AG04449 (cell line): ENCODE data around the gene BEND6.
"Not testable (repeated sequence)": the region's sequence is repeated elsewhere in the genome, so short reads cannot be mapped to it uniquely, and the experiment has no call there.

ENCODE experiments used
- CTCF ChIA-PET: fragments of 350-600 bp; formaldehyde crosslinking; extraction: SDS; loops from one replicate; lab custom pipeline; 2021; ENCODE audit warnings: antibody characterized with exemption; lab: Yijun Ruan, JAX
- POLR2A ChIA-PET: fragments of 400-600, 350-600 bp; formaldehyde crosslinking; extraction: SDS; loops from one replicate; lab custom pipeline; 2020; ENCODE audit warnings: antibody characterized with exemption, inconsistent platforms; lab: Yijun Ruan, JAX
- DNase-seq: peaks from one replicate; pipeline ENCODE4 v3.0.0-alpha.2; 2010; ENCODE audit warnings: low read depth, low spot score
- H3K4me3 ChIP-seq: 2 replicates; pipeline ENCODE4 v1.5.1; 2011; ENCODE audit warnings: low read depth, mild to moderate bottlenecking, control low read depth, low read length
- TF ChIP-seq, protein P1 (sequence below): IDR thresholded peaks from one replicate; pipeline ENCODE4 v1.5.1; 2011; ENCODE audit warnings: mild to moderate bottlenecking, moderate library complexity, low read length, control low read depth, inconsistent platforms; ENCODE audit not compliant: insufficient read depth; ENCODE audit errors: missing control alignments

The BEND6 gene

DNA sequence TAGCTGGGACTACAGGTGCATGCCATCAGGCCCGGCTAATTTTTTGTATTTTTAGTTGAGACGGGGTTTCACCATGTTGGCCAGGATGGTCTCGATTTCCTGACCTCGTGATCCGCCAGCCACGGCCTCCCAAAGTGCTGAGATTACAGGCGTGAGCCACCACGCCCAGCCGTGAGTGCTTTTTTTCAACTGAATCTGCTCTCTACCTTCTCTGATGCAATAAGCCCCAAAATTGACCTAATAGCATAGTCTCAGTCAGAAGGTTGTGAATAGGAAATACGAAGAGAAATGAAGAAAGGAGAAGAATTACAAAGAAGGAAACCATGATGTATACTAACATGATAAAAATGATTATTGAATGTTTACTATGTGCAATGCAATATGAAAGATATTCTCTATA is 33.2 kb downstream of the BEND6 start:
- TF ChIP-seq, protein P1, sequence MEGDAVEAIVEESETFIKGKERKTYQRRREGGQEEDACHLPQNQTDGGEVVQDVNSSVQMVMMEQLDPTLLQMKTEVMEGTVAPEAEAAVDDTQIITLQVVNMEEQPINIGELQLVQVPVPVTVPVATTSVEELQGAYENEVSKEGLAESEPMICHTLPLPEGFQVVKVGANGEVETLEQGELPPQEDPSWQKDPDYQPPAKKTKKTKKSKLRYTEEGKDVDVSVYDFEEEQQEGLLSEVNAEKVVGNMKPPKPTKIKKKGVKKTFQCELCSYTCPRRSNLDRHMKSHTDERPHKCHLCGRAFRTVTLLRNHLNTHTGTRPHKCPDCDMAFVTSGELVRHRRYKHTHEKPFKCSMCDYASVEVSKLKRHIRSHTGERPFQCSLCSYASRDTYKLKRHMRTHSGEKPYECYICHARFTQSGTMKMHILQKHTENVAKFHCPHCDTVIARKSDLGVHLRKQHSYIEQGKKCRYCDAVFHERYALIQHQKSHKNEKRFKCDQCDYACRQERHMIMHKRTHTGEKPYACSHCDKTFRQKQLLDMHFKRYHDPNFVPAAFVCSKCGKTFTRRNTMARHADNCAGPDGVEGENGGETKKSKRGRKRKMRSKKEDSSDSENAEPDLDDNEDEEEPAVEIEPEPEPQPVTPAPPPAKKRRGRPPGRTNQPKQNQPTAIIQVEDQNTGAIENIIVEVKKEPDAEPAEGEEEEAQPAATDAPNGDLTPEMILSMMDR = no peak
- no peak for DNase-seq
- ChIA-PET CTCF (no interaction called here), POLR2A (no interaction called here)
- H3K4me3 ChIP-seq = no peak overlapping the region

DNA sequence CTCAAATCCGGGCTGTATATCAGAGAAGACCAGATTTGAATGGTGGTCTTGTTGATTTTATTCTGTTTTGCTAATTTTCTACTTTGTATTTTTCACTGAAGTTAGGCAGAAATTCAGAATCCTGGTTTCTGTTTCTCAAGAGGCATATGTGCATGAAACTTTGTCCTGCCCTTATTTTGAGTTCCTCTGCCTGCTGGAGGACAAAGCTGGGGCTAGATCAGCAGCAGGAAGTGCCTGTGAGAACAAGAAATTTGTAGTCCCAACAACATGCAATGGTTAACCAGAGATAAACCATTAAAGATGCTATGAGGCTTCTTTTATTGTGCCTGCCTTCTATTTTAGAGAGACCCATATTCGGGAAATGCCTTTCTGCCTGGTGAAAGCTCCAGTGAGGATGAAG is 37.1 kb downstream of the BEND6 start:
- POLR2A ChIA-PET = no interaction called here
- DNase-seq = no peak
- CTCF ChIA-PET = interaction anchor here (1.1 to 2.8 kb wide), 5 partner anchors 10 to 90 kb away, joined by 3 to 18 read pairs (median 4); no protein-coding TSS in a partner anchor
- TF ChIP-seq, protein P1 = no peak
- no peak overlapping the region for H3K4me3 ChIP-seq

DNA sequence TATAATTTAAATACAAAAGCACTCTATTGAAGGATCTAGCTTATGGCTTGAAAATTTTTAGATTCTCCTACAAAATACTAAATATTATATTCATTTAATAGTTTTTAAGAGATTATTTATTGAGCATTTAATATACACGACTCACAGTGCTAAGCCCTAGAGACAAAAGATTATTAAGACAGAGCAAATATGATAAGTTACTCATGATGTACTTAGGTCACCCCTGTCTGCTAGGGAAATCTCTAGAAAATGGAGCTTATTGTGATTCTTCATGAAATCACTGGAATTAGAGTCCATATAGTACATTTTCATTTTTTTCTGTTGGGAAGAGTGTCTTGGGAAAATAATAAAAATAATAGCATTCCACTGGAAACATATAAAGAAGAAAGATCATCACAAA is 37.8 kb downstream of the BEND6 start:
- POLR2A ChIA-PET = no interaction called here
- DNase-seq = no peak
- no peak overlapping the region for H3K4me3 ChIP-seq
- CTCF ChIA-PET = interaction anchor here (1.0 to 2.8 kb wide), 6 partner anchors 11 to 91 kb away, joined by 4 to 18 read pairs (median 4); partner anchors contain the start of gene BEND6
- TF ChIP-seq, protein P1 = no peak

DNA sequence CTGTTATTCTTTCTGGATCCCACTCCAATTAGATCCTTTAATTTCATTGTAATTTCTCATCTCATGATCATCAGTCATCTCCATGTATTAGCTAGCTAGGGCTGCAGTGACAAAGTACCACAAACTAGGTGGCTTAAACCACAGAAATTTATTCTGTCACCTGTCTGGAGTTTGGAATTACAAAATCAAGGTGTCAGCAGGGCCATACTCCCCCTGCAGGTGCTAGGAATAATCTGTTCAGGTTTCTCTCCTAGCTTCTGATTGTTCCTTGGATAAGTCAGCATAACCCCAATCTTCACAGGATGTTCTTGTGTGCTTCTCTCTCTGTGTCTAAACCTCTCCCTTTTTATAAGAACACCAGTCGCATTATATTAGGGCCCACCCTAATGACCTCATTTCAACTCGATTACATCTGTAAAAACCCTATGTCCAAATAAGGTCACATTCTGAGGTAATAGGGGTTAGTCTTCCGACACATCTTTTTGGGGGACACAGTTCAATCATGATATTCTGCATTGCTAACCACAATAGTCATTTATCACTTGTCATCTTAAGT is 40.5 kb downstream of the BEND6 start:
- ChIA-PET POLR2A (no interaction called here), CTCF (interaction anchor here (0.9 to 1.3 kb wide), 2 partner anchors 28 to 98 kb away, joined by 3 read pairs; no protein-coding TSS in a partner anchor)
- no peak overlapping the region for H3K4me3 ChIP-seq
- TF ChIP-seq, protein P1 = no peak
- DNase-seq = no peak

DNA sequence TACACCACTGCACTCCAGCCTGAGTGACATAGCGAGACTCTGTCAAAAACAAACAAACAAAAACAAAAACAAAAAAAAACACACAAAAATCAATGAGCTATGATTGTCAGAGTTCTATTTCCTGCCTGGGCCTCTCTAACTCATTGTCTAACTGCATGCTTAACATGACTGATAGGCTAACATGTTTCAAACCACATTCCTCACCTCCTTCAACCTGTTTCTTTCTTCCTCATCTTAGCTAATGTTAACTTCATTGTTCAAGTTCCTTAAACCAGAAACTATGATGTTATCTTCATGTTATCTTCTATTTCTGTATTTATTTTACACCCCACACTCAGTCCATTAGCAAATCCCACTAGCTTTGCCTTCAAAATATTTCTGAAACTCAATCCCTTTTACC is 41.5 kb downstream of the BEND6 start:
- DNase-seq = no peak
- TF ChIP-seq, protein P1 = no peak
- H3K4me3 ChIP-seq = no peak overlapping the region
- CTCF ChIA-PET = interaction anchor here (0.7 to 1.3 kb wide), 4 partner anchors 25 to 99 kb away, joined by 3 to 4 read pairs (median 4); no protein-coding TSS in a partner anchor
- POLR2A ChIA-PET = no interaction called here

DNA sequence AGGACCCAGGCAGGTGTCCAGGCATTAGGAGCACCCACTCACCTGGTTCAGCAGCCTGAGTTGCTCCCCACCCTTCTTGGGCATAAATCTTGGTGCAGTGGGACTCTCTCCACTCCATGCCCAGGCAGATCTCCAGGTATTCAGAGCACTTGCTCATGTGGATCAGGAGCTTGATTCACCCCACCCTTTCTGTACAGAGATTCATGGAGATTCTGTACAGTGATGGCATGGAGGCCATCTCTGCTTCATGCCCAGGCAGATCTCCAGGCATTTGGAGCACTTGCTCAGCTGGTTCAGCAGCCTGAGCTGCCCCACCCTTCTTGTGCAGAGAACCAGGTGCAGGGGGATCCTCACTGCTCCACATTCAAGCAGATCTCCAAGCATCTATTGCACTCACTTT is 44.1 kb downstream of the BEND6 start:
- DNase-seq = no peak
- ChIA-PET CTCF (interaction anchor here (1.6 kb wide), 1 partner anchor 44 kb away, joined by 5 read pairs; the partner anchor contains the start of gene BEND6), POLR2A (no interaction called here)
- no peak overlapping the region for H3K4me3 ChIP-seq
- TF ChIP-seq, protein P1 = no peak

DNA sequence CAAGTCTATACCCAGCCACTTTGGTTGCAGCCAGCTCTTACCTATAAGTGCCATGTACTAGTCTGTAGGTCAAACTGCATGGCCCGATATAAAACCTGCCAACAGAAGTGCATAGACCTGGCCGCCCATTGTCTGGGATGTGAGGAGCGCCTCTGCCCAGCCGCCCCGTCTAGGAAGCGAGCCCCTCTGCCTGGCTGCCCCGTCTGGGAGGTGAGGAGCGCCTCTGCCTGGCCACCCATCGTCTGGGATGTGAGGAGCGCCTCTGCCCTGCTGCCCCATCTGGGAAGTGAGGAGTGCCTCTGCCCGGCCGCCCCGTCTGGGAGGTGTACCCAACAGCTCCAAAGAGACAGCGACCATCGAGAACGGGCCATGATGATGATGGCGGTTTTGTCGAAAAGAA is 44.8 kb downstream of the BEND6 start:
- DNase-seq, CTCF ChIA-PET, H3K4me3 ChIP-seq, POLR2A ChIA-PET: not testable (repeated sequence)
